ENCODE measurements around the gene ZNF594. TPM values are rescaled to one million over a fixed set of nuclear protein-coding genes. Genes with fewer than 3 reads are reported as not detected.

Gene ZNF594
- total and polyA plus RNA-seq, 10 of the 15 experiments (the other 5 are each of a cell fraction or from before 2014, with no cell fraction given), result 0.98 to 14.3 (median 11.1) TPM

DNA sequence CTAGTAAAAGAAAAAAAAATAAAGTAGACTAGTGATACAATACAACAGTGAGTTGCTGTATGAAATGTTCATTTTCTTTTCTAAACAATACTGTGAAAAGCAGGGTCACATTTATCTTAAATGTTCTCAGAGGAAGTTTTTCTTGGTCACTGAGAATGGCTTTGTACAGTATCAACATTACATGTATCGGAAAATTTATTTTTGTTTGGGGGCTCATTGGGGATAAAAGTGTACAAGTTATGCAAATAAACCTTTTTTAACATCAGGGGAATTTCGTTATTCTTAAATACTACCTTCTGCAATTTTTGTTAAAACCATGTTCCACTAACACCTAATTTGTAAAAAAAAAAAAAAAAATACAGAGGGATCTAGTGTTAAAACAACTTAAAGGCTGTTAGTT lies 8.7 kb upstream of the ZNF594 start (continued):
- TF ChIP-seq, protein P1, sequence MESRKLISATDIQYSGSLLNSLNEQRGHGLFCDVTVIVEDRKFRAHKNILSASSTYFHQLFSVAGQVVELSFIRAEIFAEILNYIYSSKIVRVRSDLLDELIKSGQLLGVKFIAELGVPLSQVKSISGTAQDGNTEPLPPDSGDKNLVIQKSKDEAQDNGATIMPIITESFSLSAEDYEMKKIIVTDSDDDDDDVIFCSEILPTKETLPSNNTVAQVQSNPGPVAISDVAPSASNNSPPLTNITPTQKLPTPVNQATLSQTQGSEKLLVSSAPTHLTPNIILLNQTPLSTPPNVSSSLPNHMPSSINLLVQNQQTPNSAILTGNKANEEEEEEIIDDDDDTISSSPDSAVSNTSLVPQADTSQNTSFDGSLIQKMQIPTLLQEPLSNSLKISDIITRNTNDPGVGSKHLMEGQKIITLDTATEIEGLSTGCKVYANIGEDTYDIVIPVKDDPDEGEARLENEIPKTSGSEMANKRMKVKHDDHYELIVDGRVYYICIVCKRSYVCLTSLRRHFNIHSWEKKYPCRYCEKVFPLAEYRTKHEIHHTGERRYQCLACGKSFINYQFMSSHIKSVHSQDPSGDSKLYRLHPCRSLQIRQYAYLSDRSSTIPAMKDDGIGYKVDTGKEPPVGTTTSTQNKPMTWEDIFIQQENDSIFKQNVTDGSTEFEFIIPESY (IDR thresholded peaks at IDR 0.05), result no peak
- TF ChIP-seq, protein P2, sequence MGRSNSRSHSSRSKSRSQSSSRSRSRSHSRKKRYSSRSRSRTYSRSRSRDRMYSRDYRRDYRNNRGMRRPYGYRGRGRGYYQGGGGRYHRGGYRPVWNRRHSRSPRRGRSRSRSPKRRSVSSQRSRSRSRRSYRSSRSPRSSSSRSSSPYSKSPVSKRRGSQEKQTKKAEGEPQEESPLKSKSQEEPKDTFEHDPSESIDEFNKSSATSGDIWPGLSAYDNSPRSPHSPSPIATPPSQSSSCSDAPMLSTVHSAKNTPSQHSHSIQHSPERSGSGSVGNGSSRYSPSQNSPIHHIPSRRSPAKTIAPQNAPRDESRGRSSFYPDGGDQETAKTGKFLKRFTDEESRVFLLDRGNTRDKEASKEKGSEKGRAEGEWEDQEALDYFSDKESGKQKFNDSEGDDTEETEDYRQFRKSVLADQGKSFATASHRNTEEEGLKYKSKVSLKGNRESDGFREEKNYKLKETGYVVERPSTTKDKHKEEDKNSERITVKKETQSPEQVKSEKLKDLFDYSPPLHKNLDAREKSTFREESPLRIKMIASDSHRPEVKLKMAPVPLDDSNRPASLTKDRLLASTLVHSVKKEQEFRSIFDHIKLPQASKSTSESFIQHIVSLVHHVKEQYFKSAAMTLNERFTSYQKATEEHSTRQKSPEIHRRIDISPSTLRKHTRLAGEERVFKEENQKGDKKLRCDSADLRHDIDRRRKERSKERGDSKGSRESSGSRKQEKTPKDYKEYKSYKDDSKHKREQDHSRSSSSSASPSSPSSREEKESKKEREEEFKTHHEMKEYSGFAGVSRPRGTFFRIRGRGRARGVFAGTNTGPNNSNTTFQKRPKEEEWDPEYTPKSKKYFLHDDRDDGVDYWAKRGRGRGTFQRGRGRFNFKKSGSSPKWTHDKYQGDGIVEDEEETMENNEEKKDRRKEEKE (IDR thresholded peaks at IDR 0.05), result no peak
- TF ChIP-seq, protein P3, sequence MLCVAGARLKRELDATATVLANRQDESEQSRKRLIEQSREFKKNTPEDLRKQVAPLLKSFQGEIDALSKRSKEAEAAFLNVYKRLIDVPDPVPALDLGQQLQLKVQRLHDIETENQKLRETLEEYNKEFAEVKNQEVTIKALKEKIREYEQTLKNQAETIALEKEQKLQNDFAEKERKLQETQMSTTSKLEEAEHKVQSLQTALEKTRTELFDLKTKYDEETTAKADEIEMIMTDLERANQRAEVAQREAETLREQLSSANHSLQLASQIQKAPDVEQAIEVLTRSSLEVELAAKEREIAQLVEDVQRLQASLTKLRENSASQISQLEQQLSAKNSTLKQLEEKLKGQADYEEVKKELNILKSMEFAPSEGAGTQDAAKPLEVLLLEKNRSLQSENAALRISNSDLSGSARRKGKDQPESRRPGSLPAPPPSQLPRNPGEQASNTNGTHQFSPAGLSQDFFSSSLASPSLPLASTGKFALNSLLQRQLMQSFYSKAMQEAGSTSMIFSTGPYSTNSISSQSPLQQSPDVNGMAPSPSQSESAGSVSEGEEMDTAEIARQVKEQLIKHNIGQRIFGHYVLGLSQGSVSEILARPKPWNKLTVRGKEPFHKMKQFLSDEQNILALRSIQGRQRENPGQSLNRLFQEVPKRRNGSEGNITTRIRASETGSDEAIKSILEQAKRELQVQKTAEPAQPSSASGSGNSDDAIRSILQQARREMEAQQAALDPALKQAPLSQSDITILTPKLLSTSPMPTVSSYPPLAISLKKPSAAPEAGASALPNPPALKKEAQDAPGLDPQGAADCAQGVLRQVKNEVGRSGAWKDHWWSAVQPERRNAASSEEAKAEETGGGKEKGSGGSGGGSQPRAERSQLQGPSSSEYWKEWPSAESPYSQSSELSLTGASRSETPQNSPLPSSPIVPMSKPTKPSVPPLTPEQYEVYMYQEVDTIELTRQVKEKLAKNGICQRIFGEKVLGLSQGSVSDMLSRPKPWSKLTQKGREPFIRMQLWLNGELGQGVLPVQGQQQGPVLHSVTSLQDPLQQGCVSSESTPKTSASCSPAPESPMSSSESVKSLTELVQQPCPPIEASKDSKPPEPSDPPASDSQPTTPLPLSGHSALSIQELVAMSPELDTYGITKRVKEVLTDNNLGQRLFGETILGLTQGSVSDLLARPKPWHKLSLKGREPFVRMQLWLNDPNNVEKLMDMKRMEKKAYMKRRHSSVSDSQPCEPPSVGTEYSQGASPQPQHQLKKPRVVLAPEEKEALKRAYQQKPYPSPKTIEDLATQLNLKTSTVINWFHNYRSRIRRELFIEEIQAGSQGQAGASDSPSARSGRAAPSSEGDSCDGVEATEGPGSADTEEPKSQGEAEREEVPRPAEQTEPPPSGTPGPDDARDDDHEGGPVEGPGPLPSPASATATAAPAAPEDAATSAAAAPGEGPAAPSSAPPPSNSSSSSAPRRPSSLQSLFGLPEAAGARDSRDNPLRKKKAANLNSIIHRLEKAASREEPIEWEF (IDR thresholded peaks at IDR 0.05; ENCODE audit: insufficient replicate concordance, low read depth, low read length), result peak; percentile 85
- TF ChIP-seq, protein P4, sequence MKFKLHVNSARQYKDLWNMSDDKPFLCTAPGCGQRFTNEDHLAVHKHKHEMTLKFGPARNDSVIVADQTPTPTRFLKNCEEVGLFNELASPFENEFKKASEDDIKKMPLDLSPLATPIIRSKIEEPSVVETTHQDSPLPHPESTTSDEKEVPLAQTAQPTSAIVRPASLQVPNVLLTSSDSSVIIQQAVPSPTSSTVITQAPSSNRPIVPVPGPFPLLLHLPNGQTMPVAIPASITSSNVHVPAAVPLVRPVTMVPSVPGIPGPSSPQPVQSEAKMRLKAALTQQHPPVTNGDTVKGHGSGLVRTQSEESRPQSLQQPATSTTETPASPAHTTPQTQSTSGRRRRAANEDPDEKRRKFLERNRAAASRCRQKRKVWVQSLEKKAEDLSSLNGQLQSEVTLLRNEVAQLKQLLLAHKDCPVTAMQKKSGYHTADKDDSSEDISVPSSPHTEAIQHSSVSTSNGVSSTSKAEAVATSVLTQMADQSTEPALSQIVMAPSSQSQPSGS (IDR thresholded peaks at IDR 0.05; ENCODE audit: low read length), result peak; percentile 86
- TF ChIP-seq NFYB (IDR thresholded peaks at IDR 0.05; ENCODE audit: insufficient read depth, low read depth, low read length) (no peak), MTA3 (IDR thresholded peaks at IDR 0.05; ENCODE audit: borderline replicate concordance, low read length) (no peak), BMI1 (IDR thresholded peaks at IDR 0.05; ENCODE audit: borderline replicate concordance) (no peak), ATF7 (IDR thresholded peaks at IDR 0.05; ENCODE audit: low read depth) (peak; percentile 26; the same call in 1 of the 2 replicates), CBX5 (IDR thresholded peaks at IDR 0.05; ENCODE audit: low read depth) (peak; percentile 35; the same call in 1 of the 2 replicates), SMARCA5 (IDR thresholded peaks at IDR 0.05) (no peak), ZNF384 (IDR thresholded peaks at IDR 0.05; ENCODE audit: borderline replicate concordance, low read depth, low read length) (peak; percentile 73), CEBPB (IDR thresholded peaks at IDR 0.05; ENCODE audit: borderline replicate concordance in 1 of 2, low read depth in 2 of 2, low read length in 2 of 2) (peak in 1 of 2 experiments; percentile 55; a peak in 1 of 4 replicates)
- TF ChIP-seq, protein P5, sequence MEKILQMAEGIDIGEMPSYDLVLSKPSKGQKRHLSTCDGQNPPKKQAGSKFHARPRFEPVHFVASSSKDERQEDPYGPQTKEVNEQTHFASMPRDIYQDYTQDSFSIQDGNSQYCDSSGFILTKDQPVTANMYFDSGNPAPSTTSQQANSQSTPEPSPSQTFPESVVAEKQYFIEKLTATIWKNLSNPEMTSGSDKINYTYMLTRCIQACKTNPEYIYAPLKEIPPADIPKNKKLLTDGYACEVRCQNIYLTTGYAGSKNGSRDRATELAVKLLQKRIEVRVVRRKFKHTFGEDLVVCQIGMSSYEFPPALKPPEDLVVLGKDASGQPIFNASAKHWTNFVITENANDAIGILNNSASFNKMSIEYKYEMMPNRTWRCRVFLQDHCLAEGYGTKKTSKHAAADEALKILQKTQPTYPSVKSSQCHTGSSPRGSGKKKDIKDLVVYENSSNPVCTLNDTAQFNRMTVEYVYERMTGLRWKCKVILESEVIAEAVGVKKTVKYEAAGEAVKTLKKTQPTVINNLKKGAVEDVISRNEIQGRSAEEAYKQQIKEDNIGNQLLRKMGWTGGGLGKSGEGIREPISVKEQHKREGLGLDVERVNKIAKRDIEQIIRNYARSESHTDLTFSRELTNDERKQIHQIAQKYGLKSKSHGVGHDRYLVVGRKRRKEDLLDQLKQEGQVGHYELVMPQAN (conservative IDR thresholded peaks at IDR 0.05), result no peak

Data from GM12878 (cell line).